ENCODE measurements around the gene CCDC197.
A peak's percentile ranks its signal among the peaks of the same experiment; 100 is the strongest.

GRCh38 chr14:94005324-94006073 lies 8.4 kb downstream of the CCDC197 start:
- TF ChIP-seq CTCF (IDR thresholded peaks at IDR 0.05) (peak; percentile 65), ZFX (IDR thresholded peaks at IDR 0.05; ENCODE audit: borderline replicate concordance) (no peak)

All from 22Rv1 (cell line).